Spinal cord (tissue), 10 donors: Measurements from ENCODE around the gene RNF11. TPM values are rescaled to one million over a fixed set of nuclear protein-coding genes. Genes with fewer than 3 reads are reported as not detected.
"Not testable (repeated sequence)": the region's sequence is repeated elsewhere in the genome, so short reads cannot be mapped to it uniquely, and the experiment has no call there.

Source experiments
- DNase-seq, 6 donors: peaks; one replicate each; pipeline versions ENCODE4 v3.0.0 to v3.0.0-alpha.2; 2013 to 2015; ENCODE audit warnings: low spot score in 6 of 6, low read depth in 4 of 6
- H3K27ac ChIP-seq: one replicate; pipeline ENCODE4 v1.5.1; 2013; ENCODE audit warnings: low read depth, low read length, control low read depth
- H3K27me3 ChIP-seq: one replicate; pipeline ENCODE4 v1.6.1; 2013; ENCODE audit warnings: low read length; ENCODE audit not compliant: control insufficient read depth, insufficient read depth
- H3K36me3 ChIP-seq: one replicate; pipeline ENCODE4 v1.6.1; 2013; ENCODE audit warnings: low read length; ENCODE audit not compliant: control insufficient read depth, insufficient read depth
- H3K4me1 ChIP-seq: one replicate; pipeline ENCODE4 v1.6.1; 2013; ENCODE audit warnings: low read length; ENCODE audit not compliant: control insufficient read depth, insufficient read depth
- H3K4me3 ChIP-seq: one replicate; pipeline ENCODE4 v1.5.1; 2013; ENCODE audit warnings: low read depth, low read length, control low read depth
- H3K9me3 ChIP-seq: one replicate; pipeline ENCODE4 v1.6.1; 2013; ENCODE audit warnings: low read length; ENCODE audit not compliant: control insufficient read depth, insufficient read depth
- WGBS: methylation state at CpG from one replicate; pipeline ENCODE4 v1.1.5; 2013; ENCODE audit warnings: missing lambda C conversion rate; ENCODE audit not compliant: insufficient coverage; 5-methylcytosine and 5-hydroxymethylcytosine counted together
- polyA plus RNA-seq, 2 donors: library from polyadenylated mRNA; unstranded; fragments of 120-200 nt; gene quantifications; one replicate each; pipeline ENCODE4 v1.2.1, GENCODE V29; 2013; ENCODE audit not compliant: insufficient read length in 2 of 2
- total RNA-seq, 2 donors: library from RNA; depleted of rRNA in 1 of 2; stranded (reverse); fragments of 120-200 nt in 1 of 2; fragments of >200 nt in 1 of 2; gene quantifications; one replicate each; pipeline versions ENCODE4 v1.2.3 to v1.2.4, GENCODE V29; 2013 to 2014
- donor health status: healthy.

RNF11 gene
- total and polyA plus RNA-seq, 4 donors: 146 to 203 (median 173) TPM

DNA sequence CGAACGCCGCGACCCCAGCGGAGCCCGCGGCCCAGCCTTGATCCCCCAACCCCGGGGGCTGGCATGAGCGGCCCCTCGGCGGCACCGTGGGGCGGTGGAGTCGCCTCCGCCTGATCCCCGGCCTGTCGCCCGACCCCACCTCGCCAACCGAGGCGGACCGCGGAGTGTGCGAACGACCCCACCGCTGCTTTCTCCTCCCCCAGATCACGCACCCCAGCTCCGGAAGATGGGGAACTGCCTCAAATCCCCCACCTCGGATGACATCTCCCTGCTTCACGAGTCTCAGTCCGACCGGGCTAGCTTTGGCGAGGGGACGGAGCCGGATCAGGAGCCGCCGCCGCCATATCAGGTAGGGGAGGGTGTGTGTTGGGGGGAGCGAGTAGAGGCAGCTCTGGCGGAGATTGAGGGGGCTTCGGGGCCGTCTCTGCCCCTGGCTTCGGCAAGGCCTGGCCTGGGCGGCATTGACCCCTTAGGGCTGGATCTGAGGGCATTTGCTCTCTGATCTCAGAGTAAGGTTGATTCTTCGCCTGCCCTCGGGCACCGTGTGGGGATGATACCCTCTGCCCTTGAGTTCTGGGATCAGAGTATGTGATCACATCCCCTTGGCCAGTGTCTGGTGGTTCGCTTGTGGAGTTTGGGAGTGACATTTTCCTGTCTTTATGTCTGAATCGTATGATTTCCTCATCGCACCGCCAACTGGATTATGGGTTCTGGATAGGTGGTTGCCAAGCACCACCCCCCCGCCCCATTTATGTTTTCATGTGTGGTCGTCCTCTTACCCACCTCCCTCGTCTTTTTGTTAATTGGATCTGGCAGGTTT lies 668 bp downstream of the RNF11 start:
- H3K27ac ChIP-seq: peak overlapping the region; percentile 87
- H3K9me3 ChIP-seq: no peaks in the 10 kb centered on the region
- H3K27me3 ChIP-seq: no peaks in the 10 kb centered on the region
- WGBS: 0% methylated on average over 38 of the region's 54 CpGs
- peaks cover 8% of the 10 kb centered on the region for H3K4me1 ChIP-seq
- peak in 4 of 6 donors; percentile 42 to 85 (median 70) for DNase-seq
- H3K36me3 ChIP-seq: no peaks in the 10 kb centered on the region
- H3K4me3 ChIP-seq: peak overlapping the region; percentile 96

DNA sequence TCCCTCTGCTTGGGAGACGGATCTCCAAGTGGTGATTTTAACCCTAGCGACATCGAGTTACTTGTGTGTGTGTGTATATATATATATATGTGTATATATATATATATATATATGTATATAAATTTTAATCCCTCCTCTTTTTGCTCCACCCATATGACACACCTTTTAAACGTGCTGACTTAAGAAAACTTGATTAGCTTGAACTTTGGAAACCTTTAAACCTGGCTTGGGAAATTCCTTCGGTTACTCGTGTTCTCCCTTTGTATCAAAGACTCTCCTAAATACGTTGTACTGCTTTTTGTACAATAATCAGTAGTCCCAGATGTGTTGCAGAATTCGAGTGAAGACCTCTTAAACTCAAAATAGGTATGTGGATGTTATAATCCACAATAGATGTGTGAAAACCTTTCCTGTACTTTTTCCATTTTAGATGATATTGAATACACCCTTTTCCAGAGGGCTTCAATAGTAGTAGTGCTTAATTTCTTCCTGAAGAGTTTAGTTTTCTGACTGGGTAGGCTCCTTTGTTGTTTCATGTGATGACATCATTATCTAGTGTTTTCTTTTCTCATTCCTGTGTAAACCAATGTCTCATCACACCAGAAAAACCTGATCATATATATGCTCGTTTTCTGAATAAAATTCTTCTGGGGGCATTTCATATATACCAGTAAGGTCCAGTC lies 1.4 kb downstream of the RNF11 start:
- WGBS: 0% methylated on average over 1 of the region's 9 CpGs
- peak in 3 of 6 donors; percentile 7 to 39 (median 21) for DNase-seq
- Histone ChIP-seq H3K9me3 (no peaks in the 10 kb centered on the region), H3K27me3 (no peaks in the 10 kb centered on the region), H3K27ac (peak overlapping the region; percentile 87), H3K4me3 (peak overlapping the region; percentile 96), H3K36me3 (no peaks in the 10 kb centered on the region), H3K4me1 (peaks cover 8% of the 10 kb centered on the region)

DNA sequence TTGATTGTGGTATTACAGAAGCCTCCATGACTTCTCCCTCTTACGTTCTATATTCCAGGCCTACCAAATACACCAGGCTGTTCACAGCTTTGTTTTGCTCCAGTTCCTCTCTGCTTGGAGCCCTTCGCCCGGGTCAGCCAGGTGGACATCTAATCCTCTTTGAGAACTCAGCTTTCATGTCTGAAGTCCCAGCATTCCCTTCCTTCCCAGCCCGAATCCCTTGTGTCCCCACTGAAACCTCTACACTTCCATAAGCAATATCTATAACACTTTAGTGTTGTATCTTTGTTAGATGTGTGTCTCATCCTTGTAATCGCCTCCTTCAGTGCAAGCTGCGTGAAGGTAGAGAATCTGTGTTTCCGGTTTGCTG lies 1.9 kb downstream of the RNF11 start:
- Histone ChIP-seq H3K27me3 (no peaks in the 10 kb centered on the region), H3K4me3 (peak overlapping the region; percentile 96), H3K9me3 (no peaks in the 10 kb centered on the region), H3K4me1 (peaks cover 8% of the 10 kb centered on the region), H3K27ac (peak overlapping the region; percentile 87), H3K36me3 (no peaks in the 10 kb centered on the region)
- 7% methylated on average over 6 of the region's 7 CpGs for WGBS
- DNase-seq: peak in 3 of 6 donors; percentile 29 to 52 (median 30)

- peaks cover 7% of the 10 kb centered on the region for H3K4me1 ChIP-seq
- H3K27ac ChIP-seq: no peak overlapping the region
These were observed 4.0 kb downstream of the RNF11 start for GRCh38 chr1:51240084-51240483.

GRCh38 chr1:51241119-51241518 lies 5.0 kb downstream of the RNF11 start:
- Histone ChIP-seq H3K4me3 (no peak overlapping the region), H3K36me3 (peaks cover 3% of the 10 kb centered on the region), H3K9me3 (no peaks in the 10 kb centered on the region), H3K27me3 (no peaks in the 10 kb centered on the region), H3K4me1 (peaks cover 5% of the 10 kb centered on the region), H3K27ac (no peak overlapping the region)
- no CpG with 5 or more reads among the region's 1 CpG for WGBS
- DNase-seq: no peak

More at GRCh38 chr1:51240084-51240483, 4.0 kb downstream of the RNF11 start:
- peaks cover 3% of the 10 kb centered on the region for H3K36me3 ChIP-seq
- 43% methylated on average over 2 of the region's 2 CpGs for WGBS
- DNase-seq: peak in 1 of 6 donors; percentile 17
- H3K9me3 ChIP-seq: no peaks in the 10 kb centered on the region
- no peak overlapping the region for H3K4me3 ChIP-seq
- H3K27me3 ChIP-seq: no peaks in the 10 kb centered on the region

DNA sequence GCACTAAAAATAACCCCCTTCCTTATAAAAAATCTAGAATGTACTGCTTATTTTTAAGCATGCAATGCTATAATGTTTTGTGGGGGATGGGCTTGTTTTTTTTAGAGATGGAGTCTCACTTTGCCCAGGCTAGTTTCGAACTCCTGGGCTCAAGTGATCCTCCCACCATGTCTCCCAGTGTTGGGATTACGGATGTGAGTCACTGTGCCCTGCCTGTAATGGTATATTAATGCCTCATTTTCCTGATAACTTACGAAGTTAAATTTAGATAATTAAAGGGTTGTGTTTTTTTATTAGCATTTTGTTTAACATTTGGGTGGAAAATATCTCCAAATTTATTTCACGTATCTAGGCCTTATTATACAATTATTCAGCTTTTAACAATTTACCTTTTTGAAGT lies 6.5 kb downstream of the RNF11 start:
- no CpG with 5 or more reads among the region's 4 CpGs for WGBS
- H3K4me3 ChIP-seq: no peak overlapping the region
- DNase-seq: no peak
- no peak overlapping the region for H3K27ac ChIP-seq
- H3K4me1 ChIP-seq: peaks cover 5% of the 10 kb centered on the region
- H3K27me3 ChIP-seq: no peaks in the 10 kb centered on the region
- H3K36me3 ChIP-seq: peaks cover 3% of the 10 kb centered on the region
- no peaks in the 10 kb centered on the region for H3K9me3 ChIP-seq

- 80% methylated on average over 1 of the region's 2 CpGs for WGBS
- Histone ChIP-seq H3K27ac (no peak overlapping the region), H3K4me3 (no peak overlapping the region), H3K9me3 (no peaks in the 10 kb centered on the region), H3K27me3 (no peaks in the 10 kb centered on the region), H3K4me1 (no peaks in the 10 kb centered on the region), H3K36me3 (peaks cover 12% of the 10 kb centered on the region)
- no peak for DNase-seq
These were observed 10.9 kb downstream of the RNF11 start for GRCh38 chr1:51247022-51247421.

- H3K9me3 ChIP-seq: no peaks in the 10 kb centered on the region
- no peaks in the 10 kb centered on the region for H3K27me3 ChIP-seq
- no peak overlapping the region for H3K27ac ChIP-seq
- DNase-seq: no peak
- H3K4me3 ChIP-seq: no peak overlapping the region
- H3K4me1 ChIP-seq: no peaks in the 10 kb centered on the region
- H3K36me3 ChIP-seq: peaks cover 12% of the 10 kb centered on the region
- WGBS: no CpG with 5 or more reads among the region's 1 CpG
These were observed 11.4 kb downstream of the RNF11 start for GRCh38 chr1:51247499-51247898.

- H3K27ac ChIP-seq: no peak overlapping the region
- H3K36me3 ChIP-seq: peaks cover 9% of the 10 kb centered on the region
- H3K4me3 ChIP-seq: no peak overlapping the region
- no peak for DNase-seq
- no peaks in the 10 kb centered on the region for H3K27me3 ChIP-seq
- H3K4me1 ChIP-seq: no peaks in the 10 kb centered on the region
- no peaks in the 10 kb centered on the region for H3K9me3 ChIP-seq
- no CpG with 5 or more reads among the region's 1 CpG for WGBS
These were observed 13.4 kb downstream of the RNF11 start for GRCh38 chr1:51249445-51249844.

- DNase-seq, H3K36me3 ChIP-seq, H3K4me1 ChIP-seq, H3K27me3 ChIP-seq, H3K9me3 ChIP-seq, H3K27ac ChIP-seq, H3K4me3 ChIP-seq: not testable (repeated sequence)
- 98% methylated on average over 12 of the region's 14 CpGs for WGBS
These were observed 14.7 kb downstream of the RNF11 start for GRCh38 chr1:51250729-51251128.
